ENCODE data around the gene GFOD1.

GRCh38 chr6:13425270-13425873 is 62.0 kb downstream of the GFOD1 start:
- no peak for TF ChIP-seq CTCF (IDR thresholded peaks at IDR 0.05)
- TF ChIP-seq POLR2AphosphoS5 (IDR thresholded peaks at IDR 0.05; ENCODE audit: low read depth, low read length): no peak
- no peak for TF ChIP-seq REST (IDR thresholded peaks at IDR 0.05; ENCODE audit: insufficient read depth in 1 of 2, low read depth in 2 of 2, low read length in 1 of 2)
- no peak for TF ChIP-seq SIN3A (IDR thresholded peaks at IDR 0.05; ENCODE audit: borderline replicate concordance, insufficient read depth, low read depth, low read length)

Measured in Panc1 (cell line).